Measurements from ENCODE around the gene YAF2.

The YAF2 gene

GRCh38 chr12:42238240-42239140, at the start of gene YAF2:
Gene YAF2 (minus strand): TSS chr12:42238248. CDS start chr12:42238180, 68 bp downstream.
- DNase-seq (ENCODE audit: low spot score) = peak; percentile 97

- no peak for DNase-seq (ENCODE audit: low spot score)
Measured at GRCh38 chr12:42286741-42287140, 48.7 kb upstream of the YAF2 start.

GRCh38 chr12:42285431-42285830, 47.4 kb upstream of the YAF2 start:
- no peak for DNase-seq (ENCODE audit: low spot score)

GRCh38 chr12:42284876-42285275, 46.8 kb upstream of the YAF2 start:
- no peak for DNase-seq (ENCODE audit: low spot score)

- DNase-seq (ENCODE audit: low spot score) = no peak
Measured at GRCh38 chr12:42284157-42284556, 46.1 kb upstream of the YAF2 start.

DNA sequence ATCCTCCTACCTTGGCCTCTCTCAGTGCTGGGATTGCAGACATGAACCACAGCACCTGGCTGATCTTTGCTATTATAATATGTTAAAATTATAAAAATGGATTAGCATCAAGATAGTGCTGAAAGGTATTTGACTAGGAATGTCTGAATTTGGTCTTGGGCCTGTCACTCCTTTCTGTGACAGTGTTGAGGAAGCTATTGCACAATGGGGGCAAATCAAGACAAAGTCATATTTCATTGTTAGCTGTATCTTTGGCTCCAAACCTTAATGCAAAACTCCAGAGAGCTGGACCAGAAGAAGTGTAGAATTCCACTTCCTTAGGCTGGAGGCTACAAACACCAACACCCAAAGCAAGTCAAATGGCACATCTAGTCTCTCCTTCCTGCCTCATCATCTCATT, 45.7 kb upstream of the YAF2 start:
- DNase-seq (ENCODE audit: low spot score) = no peak

DNA sequence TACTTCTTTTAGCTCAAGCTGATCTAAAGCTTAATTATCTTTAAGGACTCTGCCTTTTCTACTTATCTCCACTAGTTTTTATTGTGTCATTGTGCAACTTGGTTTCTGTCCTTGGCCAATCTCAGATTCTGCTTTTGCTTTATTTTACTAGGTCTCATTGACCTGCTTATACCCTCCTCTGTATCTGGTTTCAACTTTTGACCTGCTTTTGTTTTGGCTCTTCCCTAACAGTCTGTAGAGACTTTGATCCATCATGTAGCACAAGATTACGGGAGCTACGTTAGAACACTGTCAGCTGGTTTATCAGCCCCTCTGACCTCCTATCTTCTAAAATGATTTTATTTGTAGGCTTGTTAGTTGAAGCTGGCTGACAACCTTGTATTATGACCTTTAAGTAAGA, 44.2 kb upstream of the YAF2 start:
- peak; percentile 71 for DNase-seq (ENCODE audit: low spot score)

DNA sequence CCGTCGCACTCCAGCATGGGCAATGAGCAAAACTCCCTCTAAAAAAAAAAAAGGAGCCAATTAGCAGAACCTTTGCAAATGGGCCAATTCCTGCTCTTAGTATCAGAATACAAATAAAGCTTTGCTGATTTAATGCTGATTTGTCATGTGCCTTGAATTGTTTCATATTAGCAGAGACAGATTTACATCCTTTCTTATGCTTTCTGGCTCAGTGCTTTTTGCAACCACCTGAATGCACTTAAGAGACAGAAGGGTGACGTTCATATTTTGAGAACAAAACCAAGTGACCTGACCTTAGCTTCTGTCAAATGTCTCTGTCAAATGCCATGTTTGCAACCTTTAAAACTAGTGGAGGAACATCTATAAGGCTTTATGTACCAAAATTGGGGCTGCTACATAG, 43.8 kb upstream of the YAF2 start:
- no peak for DNase-seq (ENCODE audit: low spot score)

- peak; percentile 71 for DNase-seq (ENCODE audit: low spot score)
Measured at GRCh38 chr12:42281278-42281677, 43.2 kb upstream of the YAF2 start.

DNA sequence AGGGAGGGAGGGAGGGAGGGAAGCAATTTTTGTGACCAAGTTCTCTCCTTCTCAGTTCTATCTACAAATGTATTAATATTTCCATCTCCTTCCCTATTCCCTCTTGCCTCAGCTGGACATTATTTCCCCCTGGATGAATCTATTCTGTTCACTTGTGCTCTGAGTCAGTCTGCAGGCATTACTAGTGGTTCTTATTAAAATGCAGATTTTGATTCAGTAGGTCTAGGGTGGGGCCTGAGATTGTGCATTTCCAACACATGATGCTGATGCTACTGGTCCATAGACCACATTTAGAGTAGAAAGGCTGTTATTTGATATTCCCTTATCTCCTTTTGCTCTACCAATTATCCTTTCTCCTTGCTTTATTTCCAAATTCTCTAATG, 40.1 kb upstream of the YAF2 start:
- no peak for DNase-seq (ENCODE audit: low spot score)

DNA sequence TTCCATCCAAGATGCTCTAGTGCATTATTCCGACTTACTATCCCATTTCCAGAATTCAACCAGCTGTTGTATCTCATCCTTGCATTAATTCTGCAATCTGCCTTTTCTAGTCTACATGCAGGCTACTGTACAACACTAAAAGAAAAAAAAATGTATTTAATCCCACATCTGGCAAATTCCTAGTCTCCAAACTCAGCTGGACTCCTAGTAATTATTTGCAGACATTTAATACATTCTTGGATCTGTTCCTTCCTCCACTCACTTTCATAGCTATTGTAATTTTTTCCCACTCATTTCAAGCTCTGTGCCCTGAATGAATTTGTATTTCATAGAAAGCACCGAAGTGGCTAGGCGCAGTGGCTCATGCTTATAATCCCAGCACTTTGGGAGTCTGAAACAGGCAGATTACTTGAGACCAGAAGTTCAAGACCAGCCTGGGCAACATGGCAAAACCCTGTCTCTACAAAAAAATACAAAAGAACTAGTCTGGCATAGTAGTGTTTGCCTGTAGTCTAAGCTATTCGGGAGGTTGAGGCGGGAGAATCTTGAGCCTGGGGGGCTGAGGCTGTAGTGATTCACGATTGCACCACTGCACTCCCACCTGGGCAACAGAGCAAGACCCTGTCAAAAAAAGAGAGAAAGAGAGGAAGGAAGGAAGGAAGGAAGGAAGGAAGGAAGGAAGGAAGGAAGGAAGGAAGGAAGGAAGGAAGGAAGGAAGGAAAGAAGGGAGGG, 39.5 kb upstream of the YAF2 start:
- no peak for DNase-seq (ENCODE audit: low spot score)

- DNase-seq (ENCODE audit: low spot score) = no peak
Measured at GRCh38 chr12:42275499-42275898, 37.5 kb upstream of the YAF2 start.

DNA sequence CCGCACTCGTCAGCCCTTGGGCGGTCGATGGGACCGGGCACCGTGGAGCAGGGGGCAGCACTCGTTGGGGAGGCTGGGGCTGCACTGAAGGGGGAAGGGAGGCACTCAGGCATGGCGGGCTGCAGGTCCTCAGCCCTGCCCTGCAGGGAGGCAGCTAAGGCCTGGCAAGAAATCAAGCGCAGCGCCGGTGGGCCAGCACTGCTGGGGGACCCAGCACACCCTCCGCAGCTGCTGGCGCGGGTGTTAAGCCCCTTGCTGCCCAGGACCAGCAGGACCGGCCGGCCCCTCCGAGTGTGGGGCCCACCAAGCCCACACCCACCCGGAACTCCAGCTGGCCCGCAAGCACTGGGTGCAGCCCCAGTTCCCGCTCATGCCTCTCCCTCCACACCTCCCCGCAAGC, 35.7 kb upstream of the YAF2 start:
- DNase-seq (ENCODE audit: low spot score) = no peak

DNA sequence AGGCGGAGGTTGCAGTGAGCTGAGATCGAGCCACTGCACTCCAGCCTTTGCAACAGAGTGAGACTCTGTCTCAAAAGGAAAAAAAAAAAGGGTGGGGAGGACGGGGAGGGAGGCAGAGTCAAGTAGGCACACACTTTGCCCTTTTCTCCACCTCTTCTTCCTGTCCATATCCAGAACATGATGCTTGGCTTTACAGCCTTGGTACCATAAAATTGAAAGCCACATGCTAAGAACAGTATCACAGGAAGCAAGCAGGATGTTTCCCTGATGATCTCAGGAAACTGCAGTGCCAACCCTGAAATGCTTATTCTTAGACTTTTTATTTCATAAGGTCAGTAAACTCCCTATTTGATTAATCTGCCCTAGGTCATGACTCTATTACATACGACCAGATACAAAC, 32.5 kb upstream of the YAF2 start:
- DNase-seq (ENCODE audit: low spot score) = no peak

GRCh38 chr12:42267413-42268190, 29.6 kb upstream of the YAF2 start:
- DNase-seq (ENCODE audit: low spot score) = no peak

DNA sequence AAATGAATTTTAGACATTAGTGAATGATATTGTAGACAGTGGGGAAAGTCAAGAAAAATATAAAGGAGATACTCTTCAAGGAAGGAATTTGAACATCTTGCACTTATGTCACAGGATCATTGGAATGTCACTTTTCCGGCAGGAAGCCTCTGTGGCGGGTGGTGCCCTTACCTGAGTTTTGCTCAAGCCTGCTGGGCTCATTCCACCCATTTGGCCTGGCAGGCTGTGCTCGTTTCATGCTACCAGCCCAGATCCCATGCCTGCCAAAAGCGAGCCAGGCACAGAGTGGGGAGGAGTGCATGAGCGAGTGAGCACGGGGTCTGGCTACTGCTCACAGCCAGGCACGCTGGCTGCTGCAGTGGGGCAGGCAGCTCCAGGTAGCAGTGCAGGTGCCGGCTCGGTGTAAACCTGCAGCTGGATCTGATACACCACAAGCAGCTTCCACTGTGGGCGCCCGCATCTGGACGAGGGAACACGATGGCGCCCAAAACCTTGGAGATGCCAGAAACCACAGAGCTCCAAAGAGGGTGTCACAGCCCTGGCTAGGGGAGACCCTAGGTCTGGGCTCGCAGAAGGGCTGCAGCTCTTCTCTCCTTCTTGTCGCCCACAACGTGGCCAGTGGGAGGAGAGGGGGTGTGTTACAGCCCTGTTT, 28.7 kb upstream of the YAF2 start:
- DNase-seq (ENCODE audit: low spot score) = no peak

DNA sequence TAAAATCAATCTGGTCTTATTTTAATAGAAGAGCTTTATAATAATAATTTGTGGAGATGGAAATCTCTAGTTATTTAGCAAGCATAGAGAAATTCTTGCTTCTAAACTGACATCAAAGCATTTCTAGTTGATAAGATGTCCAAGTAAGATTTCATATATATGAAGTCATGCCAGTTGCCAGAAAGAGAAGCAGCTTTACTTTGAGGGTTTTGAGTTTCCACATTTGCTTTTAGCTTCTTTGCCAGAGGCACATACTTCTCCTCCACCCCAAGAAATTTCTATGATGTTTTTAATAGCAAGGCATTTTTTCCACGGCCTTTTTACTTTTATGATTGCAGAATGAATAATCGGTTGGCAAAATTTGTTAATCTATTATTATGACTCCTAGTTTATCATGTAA, 24.2 kb upstream of the YAF2 start:
- no peak for DNase-seq (ENCODE audit: low spot score)

- DNase-seq (ENCODE audit: low spot score) = no peak
Measured at GRCh38 chr12:42261708-42262107, 23.7 kb upstream of the YAF2 start.

DNA sequence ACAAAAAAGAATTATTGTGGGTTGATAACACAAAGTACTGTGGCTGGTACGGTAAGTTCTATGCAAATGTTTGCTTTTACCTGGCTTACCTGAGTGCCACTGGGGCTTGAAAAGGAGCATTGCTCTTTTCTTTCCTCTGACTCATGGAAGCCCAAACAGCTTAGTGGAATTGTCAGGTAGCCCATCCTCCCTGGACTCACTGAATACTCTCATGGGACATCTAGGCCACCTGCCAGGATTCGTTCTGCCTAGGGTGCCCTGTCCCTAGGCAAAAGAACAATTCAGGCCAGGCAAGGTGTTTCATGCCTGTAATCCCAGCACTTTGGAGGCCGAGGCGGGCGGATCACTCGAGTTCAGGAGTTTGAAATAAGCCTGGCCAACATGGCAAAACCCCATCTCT, 22.5 kb upstream of the YAF2 start:
- DNase-seq (ENCODE audit: low spot score) = no peak

GRCh38 chr12:42259699-42260098, 21.7 kb upstream of the YAF2 start:
- no peak for DNase-seq (ENCODE audit: low spot score)

DNA sequence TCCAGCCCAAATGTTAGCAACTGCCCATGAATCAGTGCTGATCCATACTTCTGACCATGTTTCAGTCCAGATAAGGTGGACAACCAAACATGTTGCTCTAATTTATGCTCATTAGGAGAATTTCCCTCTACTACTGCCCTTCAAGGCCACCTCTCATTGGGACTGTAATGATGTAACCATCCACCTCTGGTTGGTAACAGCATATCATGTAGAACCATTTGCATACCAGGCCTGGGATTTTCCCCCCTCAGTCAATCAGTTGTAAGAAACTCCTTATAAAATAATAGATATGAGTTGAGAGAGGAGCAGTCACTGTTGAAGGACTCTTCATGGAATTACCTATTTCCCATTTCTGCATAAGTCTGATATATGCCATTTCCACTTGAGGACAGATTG, 17.8 kb upstream of the YAF2 start:
- DNase-seq (ENCODE audit: low spot score) = no peak

- DNase-seq (ENCODE audit: low spot score) = no peak
Measured at GRCh38 chr12:42255221-42255865, 17.3 kb upstream of the YAF2 start.
